ENCODE data around the gene HNF4A.

DNA sequence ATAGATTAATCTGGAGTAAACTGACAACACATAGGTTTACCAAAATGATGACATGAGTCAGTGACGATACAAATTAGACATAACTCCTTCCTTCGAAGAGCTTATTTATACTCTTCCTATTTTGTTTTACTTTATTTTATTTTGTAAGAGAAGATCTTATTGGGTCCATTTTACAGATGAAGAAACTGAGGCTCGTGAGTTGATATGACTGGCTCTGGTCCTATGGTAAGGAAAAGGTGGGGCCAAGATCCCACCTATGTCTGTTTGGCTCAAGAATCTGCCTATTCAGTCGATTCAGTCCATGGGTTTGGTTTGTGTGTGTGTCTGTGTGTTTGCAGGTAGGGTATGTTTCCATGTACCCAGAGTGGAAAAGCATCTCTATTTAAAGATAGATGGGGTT lies 27.1 kb upstream of the HNF4A start:
- TF ChIP-seq, protein P1, sequence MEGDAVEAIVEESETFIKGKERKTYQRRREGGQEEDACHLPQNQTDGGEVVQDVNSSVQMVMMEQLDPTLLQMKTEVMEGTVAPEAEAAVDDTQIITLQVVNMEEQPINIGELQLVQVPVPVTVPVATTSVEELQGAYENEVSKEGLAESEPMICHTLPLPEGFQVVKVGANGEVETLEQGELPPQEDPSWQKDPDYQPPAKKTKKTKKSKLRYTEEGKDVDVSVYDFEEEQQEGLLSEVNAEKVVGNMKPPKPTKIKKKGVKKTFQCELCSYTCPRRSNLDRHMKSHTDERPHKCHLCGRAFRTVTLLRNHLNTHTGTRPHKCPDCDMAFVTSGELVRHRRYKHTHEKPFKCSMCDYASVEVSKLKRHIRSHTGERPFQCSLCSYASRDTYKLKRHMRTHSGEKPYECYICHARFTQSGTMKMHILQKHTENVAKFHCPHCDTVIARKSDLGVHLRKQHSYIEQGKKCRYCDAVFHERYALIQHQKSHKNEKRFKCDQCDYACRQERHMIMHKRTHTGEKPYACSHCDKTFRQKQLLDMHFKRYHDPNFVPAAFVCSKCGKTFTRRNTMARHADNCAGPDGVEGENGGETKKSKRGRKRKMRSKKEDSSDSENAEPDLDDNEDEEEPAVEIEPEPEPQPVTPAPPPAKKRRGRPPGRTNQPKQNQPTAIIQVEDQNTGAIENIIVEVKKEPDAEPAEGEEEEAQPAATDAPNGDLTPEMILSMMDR (IDR thresholded peaks at IDR 0.05) = no peak
- TF ChIP-seq POLR2A (IDR thresholded peaks at IDR 0.05) = no peak

Measured in uterus (tissue), 2 donors.